IMR-90 (cell line): ENCODE data around the gene FBXW2.

Source experiments
- BHLHE40 ChIP-seq: fragments of 150-350 bp; IDR thresholded peaks from 2 replicates; pipeline ENCODE4 v1.6.1; 2016; ENCODE audit warnings: mild to moderate bottlenecking, low read depth, low read length
- CHD1 ChIP-seq: IDR thresholded peaks from 2 replicates; pipeline ENCODE4 v1.6.1; 2012; ENCODE audit warnings: low read depth, low read length, improper control_type of control experiment
- FOS ChIP-seq: fragments of 150-350 bp; IDR thresholded peaks from 2 replicates; pipeline ENCODE4 v1.6.1; 2016; ENCODE audit warnings: low read depth, low read length
- MXI1 ChIP-seq: IDR thresholded peaks from 2 replicates; pipeline ENCODE4 v1.6.1; 2012; ENCODE audit warnings: low read depth, mild to moderate bottlenecking, low read length, moderate library complexity, borderline replicate concordance
- POLR2A ChIP-seq: IDR thresholded peaks from 2 replicates; pipeline ENCODE4 v1.6.1; 2012; ENCODE audit warnings: mild to moderate bottlenecking, low read depth, low read length
- SMC3 ChIP-seq: fragments of 150-350 bp; IDR thresholded peaks from 2 replicates; pipeline ENCODE4 v1.6.1; 2016; ENCODE audit warnings: low read depth, mild to moderate bottlenecking, antibody characterized with exemption, low read length, moderate library complexity
- TF ChIP-seq, protein P1 (sequence below): fragments of 150-350 bp; IDR thresholded peaks from 2 replicates; pipeline ENCODE4 v1.6.1; 2016; ENCODE audit warnings: low read depth, mild to moderate bottlenecking, low read length, moderate library complexity, borderline replicate concordance
- TF ChIP-seq, protein P2 (sequence below): conservative IDR thresholded peaks from 2 replicates; pipeline ENCODE4 v1.5.1; 2012; ENCODE audit warnings: mild to moderate bottlenecking, low read depth, low read length, improper control_type of control experiment
- TF ChIP-seq, protein P3 (sequence below): fragments of 150-350 bp; IDR thresholded peaks from 2 replicates; pipeline ENCODE4 v1.6.1; 2017; ENCODE audit warnings: mild to moderate bottlenecking, antibody characterized with exemption, low read length, low read depth

DNA sequence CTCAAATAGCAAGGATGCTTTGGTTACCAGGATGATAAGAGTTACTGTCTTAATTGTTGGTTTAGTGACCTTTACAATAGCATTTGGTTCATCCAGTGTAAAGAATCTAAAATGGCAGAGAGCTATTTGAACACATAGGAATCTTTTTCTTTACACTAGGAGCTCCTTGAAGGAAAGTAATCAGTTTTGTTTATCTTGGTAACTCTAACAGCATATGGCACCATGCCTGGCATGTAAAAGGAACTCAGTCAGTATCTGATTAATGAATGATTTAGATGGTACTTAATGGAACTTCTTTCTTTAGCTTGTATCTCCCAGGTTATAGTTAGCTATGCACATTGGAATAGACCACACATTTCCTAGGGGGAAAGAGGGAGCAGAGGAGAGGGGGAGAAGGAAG lies 39.6 kb upstream of the FBXW2 start:
- TF ChIP-seq, protein P1, sequence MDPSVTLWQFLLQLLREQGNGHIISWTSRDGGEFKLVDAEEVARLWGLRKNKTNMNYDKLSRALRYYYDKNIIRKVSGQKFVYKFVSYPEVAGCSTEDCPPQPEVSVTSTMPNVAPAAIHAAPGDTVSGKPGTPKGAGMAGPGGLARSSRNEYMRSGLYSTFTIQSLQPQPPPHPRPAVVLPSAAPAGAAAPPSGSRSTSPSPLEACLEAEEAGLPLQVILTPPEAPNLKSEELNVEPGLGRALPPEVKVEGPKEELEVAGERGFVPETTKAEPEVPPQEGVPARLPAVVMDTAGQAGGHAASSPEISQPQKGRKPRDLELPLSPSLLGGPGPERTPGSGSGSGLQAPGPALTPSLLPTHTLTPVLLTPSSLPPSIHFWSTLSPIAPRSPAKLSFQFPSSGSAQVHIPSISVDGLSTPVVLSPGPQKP, result no peak
- TF ChIP-seq, protein P2, sequence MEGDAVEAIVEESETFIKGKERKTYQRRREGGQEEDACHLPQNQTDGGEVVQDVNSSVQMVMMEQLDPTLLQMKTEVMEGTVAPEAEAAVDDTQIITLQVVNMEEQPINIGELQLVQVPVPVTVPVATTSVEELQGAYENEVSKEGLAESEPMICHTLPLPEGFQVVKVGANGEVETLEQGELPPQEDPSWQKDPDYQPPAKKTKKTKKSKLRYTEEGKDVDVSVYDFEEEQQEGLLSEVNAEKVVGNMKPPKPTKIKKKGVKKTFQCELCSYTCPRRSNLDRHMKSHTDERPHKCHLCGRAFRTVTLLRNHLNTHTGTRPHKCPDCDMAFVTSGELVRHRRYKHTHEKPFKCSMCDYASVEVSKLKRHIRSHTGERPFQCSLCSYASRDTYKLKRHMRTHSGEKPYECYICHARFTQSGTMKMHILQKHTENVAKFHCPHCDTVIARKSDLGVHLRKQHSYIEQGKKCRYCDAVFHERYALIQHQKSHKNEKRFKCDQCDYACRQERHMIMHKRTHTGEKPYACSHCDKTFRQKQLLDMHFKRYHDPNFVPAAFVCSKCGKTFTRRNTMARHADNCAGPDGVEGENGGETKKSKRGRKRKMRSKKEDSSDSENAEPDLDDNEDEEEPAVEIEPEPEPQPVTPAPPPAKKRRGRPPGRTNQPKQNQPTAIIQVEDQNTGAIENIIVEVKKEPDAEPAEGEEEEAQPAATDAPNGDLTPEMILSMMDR, result no peak
- no peak for TF ChIP-seq POLR2A
- no peak for TF ChIP-seq MXI1
- TF ChIP-seq CHD1, result no peak
- TF ChIP-seq SMC3, result no peak
- no peak for TF ChIP-seq FOS
- TF ChIP-seq BHLHE40, result no peak
- TF ChIP-seq, protein P3, sequence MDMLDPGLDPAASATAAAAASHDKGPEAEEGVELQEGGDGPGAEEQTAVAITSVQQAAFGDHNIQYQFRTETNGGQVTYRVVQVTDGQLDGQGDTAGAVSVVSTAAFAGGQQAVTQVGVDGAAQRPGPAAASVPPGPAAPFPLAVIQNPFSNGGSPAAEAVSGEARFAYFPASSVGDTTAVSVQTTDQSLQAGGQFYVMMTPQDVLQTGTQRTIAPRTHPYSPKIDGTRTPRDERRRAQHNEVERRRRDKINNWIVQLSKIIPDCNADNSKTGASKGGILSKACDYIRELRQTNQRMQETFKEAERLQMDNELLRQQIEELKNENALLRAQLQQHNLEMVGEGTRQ, result no peak
